Mesothelial cell of epicardium (in vitro differentiated cells): Measurements from ENCODE around the gene LYPD6. TPM values are rescaled to one million over a fixed set of nuclear protein-coding genes. Genes with fewer than 3 reads are reported as not detected.

Experiments
- DNase-seq, 2 experiments: peaks; one replicate each; pipeline ENCODE4 v3.0.0; 2021; ENCODE audit warnings: low spot score in 2 of 2; ENCODE audit not compliant: unreplicated experiment in 2 of 2
- H3K27ac Mint-ChIP-seq: 2 replicates; pipeline ENCODE4 v1.8.0; 2021; ENCODE audit warnings: mixed read lengths
- H3K27me3 Mint-ChIP-seq: 2 replicates; pipeline ENCODE4 v1.8.0; 2021; ENCODE audit warnings: low read depth, mixed read lengths
- H3K36me3 Mint-ChIP-seq: 2 replicates; pipeline ENCODE4 v1.8.0; 2021; ENCODE audit warnings: mixed read lengths
- H3K4me1 Mint-ChIP-seq: 2 replicates; pipeline ENCODE4 v1.8.0; 2021; ENCODE audit warnings: mixed read lengths
- H3K4me3 Mint-ChIP-seq: 2 replicates; pipeline ENCODE4 v1.8.0; 2021; ENCODE audit warnings: mild to moderate bottlenecking, moderate library complexity, mixed read lengths
- H3K9me3 Mint-ChIP-seq: 2 replicates; pipeline ENCODE4 v1.8.0; 2021; ENCODE audit warnings: mixed read lengths
- total RNA-seq: library from RNA; stranded (reverse); gene quantifications from 3 replicates; pipeline ENCODE4 v1.2.1, GENCODE V29; 2021
- TF ChIP-seq, protein P1 (sequence below): fragments of 200-600 bp; sonication (generic); IDR thresholded peaks from one replicate; pipeline ENCODE4 v1.5.0; 2021; ENCODE audit warnings: antibody characterized with exemption; ENCODE audit not compliant: unreplicated experiment

The LYPD6 gene
- total RNA-seq, 1 donor from 2014 or later: 16.2 TPM

DNA sequence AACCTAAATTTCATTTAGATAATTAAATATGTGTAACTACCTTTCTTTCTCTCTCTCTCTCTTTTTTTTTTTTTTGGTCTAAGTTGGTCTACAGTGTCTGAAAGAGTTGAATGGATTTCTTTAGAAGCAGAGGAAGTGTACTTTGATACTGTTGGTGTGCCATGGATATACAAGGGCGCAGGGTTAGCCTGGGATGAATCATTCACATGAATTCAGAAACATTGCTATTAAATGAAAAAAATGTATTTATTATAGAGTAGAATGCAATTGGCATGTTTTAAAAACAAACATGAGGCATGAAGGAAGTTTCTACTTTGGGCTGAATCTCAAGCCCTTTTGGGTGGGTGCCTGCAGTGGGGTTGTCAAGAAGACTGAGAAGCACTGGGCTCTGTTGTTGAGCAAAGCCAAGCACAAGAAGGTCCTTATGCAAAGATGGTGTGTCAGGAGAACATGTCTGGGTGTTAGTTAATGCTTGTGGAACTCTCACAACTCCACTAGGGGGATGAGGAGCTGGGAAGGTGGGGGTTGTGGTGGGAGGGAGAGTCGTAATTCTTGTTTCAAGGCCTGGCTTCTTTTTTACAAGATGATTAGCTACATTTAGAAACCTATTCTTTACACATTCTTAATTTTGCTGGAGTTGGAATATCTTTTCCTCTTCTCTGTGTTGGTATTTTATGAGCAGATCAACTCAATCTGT lies 57.9 kb downstream of the LYPD6 start:
- peaks cover 30% of the 10 kb centered on the region for H3K4me1 Mint-ChIP-seq
- H3K9me3 Mint-ChIP-seq: peaks cover 3% of the 10 kb centered on the region
- H3K4me3 Mint-ChIP-seq: no peak overlapping the region
- H3K27me3 Mint-ChIP-seq: no peaks in the 10 kb centered on the region
- no peak overlapping the region for H3K27ac Mint-ChIP-seq
- TF ChIP-seq, protein P1, sequence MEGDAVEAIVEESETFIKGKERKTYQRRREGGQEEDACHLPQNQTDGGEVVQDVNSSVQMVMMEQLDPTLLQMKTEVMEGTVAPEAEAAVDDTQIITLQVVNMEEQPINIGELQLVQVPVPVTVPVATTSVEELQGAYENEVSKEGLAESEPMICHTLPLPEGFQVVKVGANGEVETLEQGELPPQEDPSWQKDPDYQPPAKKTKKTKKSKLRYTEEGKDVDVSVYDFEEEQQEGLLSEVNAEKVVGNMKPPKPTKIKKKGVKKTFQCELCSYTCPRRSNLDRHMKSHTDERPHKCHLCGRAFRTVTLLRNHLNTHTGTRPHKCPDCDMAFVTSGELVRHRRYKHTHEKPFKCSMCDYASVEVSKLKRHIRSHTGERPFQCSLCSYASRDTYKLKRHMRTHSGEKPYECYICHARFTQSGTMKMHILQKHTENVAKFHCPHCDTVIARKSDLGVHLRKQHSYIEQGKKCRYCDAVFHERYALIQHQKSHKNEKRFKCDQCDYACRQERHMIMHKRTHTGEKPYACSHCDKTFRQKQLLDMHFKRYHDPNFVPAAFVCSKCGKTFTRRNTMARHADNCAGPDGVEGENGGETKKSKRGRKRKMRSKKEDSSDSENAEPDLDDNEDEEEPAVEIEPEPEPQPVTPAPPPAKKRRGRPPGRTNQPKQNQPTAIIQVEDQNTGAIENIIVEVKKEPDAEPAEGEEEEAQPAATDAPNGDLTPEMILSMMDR: no peak
- peaks cover 3% of the 10 kb centered on the region for H3K36me3 Mint-ChIP-seq
- no peak for DNase-seq

DNA sequence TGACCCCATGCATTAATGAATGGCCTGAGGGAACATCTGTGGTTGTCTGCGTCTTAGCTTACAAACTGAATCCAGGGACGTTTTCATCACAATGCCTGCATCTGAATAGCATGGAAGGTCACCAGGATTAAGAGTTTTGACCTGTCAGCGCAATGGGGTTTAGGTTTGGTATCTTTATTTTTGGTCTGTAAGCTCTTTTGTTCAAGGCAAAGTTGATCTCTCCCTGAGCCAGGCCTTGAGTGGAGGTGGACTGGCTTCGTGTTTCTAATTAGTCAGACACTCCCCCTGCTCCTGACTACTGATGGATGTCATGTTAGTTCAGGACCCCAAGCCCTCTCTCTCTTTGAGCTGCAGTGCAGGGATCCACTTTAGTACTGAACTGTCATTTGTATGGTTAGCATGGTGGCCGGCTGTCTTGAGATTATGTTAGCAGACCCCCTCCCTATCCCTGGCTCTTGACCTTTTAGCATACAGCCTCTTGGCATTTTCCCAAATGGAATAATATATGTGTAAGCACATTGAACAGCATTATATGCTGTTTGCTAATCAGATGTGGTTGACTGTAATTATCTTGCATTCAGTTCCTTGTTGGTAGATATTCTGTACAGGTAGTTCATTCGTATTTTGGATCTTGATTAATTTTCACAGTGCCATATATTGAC lies 59.2 kb downstream of the LYPD6 start:
- Mint-ChIP-seq H3K27ac (no peak overlapping the region), H3K27me3 (no peaks in the 10 kb centered on the region)

DNA sequence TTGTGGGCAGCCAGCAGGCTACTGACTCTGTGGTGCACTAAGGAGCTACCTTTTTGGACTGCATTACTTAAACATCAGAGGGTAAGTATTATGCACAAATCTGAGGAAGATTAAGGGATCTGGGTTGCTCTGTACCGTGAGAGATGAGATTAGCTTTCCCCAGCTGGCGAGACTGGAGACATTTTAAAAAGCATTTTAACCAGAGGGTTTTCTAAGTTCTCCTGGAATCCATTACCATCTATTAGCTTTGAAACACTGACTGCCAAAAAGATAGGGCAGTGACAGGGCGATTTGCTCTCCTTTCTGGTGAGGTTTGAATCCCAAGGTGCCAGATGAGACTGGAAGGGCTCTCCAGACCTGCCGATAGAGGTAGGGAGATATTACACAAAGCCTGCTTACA lies 63.2 kb downstream of the LYPD6 start:
- Mint-ChIP-seq H3K4me1 (peaks cover 20% of the 10 kb centered on the region), H3K36me3 (peaks cover 6% of the 10 kb centered on the region), H3K4me3 (no peak overlapping the region), H3K27ac (peak overlapping the region; percentile 5), H3K27me3 (no peaks in the 10 kb centered on the region), H3K9me3 (peaks cover 3% of the 10 kb centered on the region)
- no peak for DNase-seq
- TF ChIP-seq, protein P1: no peak

More for the DNA sequence above, 59.2 kb downstream of the LYPD6 start:
- TF ChIP-seq, protein P1: no peak
- H3K4me3 Mint-ChIP-seq: no peak overlapping the region
- H3K4me1 Mint-ChIP-seq: peaks cover 34% of the 10 kb centered on the region
- H3K9me3 Mint-ChIP-seq: peaks cover 3% of the 10 kb centered on the region
- no peak for DNase-seq
- H3K36me3 Mint-ChIP-seq: peaks cover 3% of the 10 kb centered on the region

DNA sequence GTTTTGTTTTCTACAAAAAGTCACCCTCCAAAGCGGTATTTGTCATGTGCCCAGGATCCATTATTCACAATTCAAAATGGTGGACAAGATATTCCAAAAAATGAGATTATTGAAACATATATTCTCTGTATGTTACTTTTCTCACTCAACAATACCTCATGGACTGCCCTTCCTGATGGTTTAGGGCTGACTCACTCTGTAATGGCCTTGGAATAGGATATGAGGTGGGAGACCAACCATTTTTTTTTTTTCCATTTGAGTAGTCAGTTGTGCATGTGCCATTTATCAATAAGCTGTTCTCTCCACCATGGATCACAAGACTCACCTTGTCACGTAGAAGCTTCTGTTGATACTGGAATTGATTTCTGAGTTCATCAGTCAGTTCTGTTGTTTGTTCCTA lies 64.5 kb downstream of the LYPD6 start:
- H3K4me1 Mint-ChIP-seq: peaks cover 8% of the 10 kb centered on the region
- DNase-seq: no peak
- H3K27me3 Mint-ChIP-seq: no peaks in the 10 kb centered on the region
- no peak overlapping the region for H3K27ac Mint-ChIP-seq
- peaks cover 6% of the 10 kb centered on the region for H3K36me3 Mint-ChIP-seq
- TF ChIP-seq, protein P1: no peak
- peaks cover 3% of the 10 kb centered on the region for H3K9me3 Mint-ChIP-seq
- H3K4me3 Mint-ChIP-seq: no peak overlapping the region

DNA sequence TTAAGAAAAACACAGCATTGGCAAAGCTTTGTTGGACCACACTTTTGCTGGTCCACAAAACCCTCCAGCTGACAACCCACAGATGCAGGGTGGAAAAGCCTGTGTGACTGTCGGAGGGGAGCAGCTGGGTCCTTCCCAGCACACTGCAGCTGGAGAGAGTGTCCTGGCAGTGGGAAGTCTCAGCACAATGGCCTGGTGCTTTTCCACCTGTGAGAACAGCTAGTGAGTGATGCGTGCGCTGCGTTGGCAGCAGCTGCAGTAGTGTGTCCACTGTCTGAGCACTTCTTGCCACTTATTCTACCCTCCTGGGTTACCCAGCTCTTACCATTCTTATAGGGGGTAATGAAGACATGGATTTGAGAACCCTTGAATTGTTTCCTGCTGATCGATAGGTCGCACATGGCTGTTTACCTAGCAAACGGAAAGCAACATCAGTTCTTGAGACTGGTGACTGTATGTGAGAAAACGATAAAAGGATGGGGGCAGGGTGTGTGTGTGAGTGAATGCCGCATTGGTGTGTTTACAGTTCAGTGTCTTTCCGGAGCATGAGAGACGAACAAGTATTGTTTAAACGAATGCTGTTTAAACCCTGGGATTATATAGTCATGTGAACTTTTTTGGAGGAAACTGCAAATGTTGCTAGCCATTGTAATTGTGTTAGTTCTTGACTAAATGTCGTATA lies 69.7 kb downstream of the LYPD6 start:
- Mint-ChIP-seq H3K4me1 (no peaks in the 10 kb centered on the region), H3K9me3 (peaks cover 15% of the 10 kb centered on the region), H3K27ac (no peak overlapping the region), H3K27me3 (no peaks in the 10 kb centered on the region), H3K36me3 (peaks cover 24% of the 10 kb centered on the region), H3K4me3 (no peak overlapping the region)
- TF ChIP-seq, protein P1: no peak
- no peak for DNase-seq
